Measurements from ENCODE around the gene ADH1B. TPM values are rescaled to one million over a fixed set of nuclear protein-coding genes. Genes with fewer than 3 reads are reported as not detected.

Gene ADH1B
- polyA plus RNA-seq, 2 of the 4 experiments (the other 2 are of a cell fraction) = not detected

DNA sequence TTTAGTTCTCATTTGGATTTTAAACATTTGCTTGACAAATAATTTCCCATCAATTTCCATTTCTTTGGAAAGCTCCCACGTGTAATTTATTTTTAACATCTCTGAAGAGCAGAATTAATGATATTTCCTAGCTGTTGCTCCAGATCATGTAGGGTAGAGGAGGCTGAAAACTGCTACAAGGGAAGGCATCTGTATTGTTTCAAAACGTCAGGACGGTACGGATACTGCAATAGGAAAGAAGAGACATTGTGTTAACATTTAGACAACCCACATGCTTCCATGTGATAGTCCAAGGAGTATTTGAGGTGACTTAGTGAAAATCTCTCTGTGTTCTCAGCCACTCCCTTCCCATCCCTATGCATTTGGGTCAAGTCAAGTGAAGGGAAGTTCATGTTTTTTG lies 15.4 kb upstream of the ADH1B start:
- no peak for DNase-seq (ENCODE audit: low read depth in 1 of 2, low spot score in 1 of 2)
- no peak for ATAC-seq
- H3K27ac ChIP-seq = no peak overlapping the region
- H3K9me3 ChIP-seq = no peaks in the 10 kb centered on the region
- H3K4me1 ChIP-seq = no peaks in the 10 kb centered on the region
- WGBS (ENCODE audit: missing lambda C conversion rate) = 53% methylated on average over 4 of the region's 4 CpGs
- H3K4me2 ChIP-seq = no peak overlapping the region
- ChIA-PET CTCF (no interaction called here), POLR2A (no interaction called here)
- H3K4me3 ChIP-seq = no peak overlapping the region
- TF ChIP-seq KDM1A (IDR thresholded peaks at IDR 0.05; ENCODE audit: low read depth) (no peak), CBX2 (IDR thresholded peaks at IDR 0.05; ENCODE audit: borderline replicate concordance, low read depth) (no peak), NR3C1 (IDR thresholded peaks at IDR 0.05) (no peak), RFX5 (IDR thresholded peaks at IDR 0.05) (no peak), BHLHE40 (IDR thresholded peaks at IDR 0.05; ENCODE audit: low read depth, low read length) (no peak), ZNF302 (CRISPR knock-in tag; IDR thresholded peaks at IDR 0.05) (no peak), POLR2A (IDR thresholded peaks at IDR 0.05; ENCODE audit: low read length) (no peak), NPAS2 (CRISPR knock-in tag; IDR thresholded peaks at IDR 0.05; ENCODE audit: borderline replicate concordance) (no peak)
- TF ChIP-seq, protein P1, sequence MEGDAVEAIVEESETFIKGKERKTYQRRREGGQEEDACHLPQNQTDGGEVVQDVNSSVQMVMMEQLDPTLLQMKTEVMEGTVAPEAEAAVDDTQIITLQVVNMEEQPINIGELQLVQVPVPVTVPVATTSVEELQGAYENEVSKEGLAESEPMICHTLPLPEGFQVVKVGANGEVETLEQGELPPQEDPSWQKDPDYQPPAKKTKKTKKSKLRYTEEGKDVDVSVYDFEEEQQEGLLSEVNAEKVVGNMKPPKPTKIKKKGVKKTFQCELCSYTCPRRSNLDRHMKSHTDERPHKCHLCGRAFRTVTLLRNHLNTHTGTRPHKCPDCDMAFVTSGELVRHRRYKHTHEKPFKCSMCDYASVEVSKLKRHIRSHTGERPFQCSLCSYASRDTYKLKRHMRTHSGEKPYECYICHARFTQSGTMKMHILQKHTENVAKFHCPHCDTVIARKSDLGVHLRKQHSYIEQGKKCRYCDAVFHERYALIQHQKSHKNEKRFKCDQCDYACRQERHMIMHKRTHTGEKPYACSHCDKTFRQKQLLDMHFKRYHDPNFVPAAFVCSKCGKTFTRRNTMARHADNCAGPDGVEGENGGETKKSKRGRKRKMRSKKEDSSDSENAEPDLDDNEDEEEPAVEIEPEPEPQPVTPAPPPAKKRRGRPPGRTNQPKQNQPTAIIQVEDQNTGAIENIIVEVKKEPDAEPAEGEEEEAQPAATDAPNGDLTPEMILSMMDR (IDR thresholded peaks at IDR 0.05) = no peak
- FAIRE-seq = no peak

DNA sequence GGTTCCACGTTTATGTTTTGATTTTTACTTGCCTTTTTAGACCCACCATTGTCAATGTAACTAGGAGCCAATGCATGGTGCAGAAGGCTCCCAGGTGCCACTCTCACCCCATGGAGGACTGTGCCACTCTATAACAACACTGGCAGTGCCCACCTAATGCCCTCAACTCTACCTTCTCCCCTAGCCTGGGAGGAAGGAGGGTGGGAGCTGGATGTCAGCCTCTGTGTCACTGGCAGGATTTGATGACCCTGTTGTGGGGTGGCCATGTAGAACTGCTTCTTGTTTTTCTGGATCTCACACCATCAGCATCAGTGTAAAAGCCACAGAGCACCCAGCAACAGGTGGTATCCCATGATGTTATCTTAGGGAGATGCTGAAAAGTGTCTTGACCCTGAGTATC lies 13.7 kb upstream of the ADH1B start:
- H3K9me3 ChIP-seq = no peaks in the 10 kb centered on the region
- TF ChIP-seq RCOR1 (IDR thresholded peaks at IDR 0.05; ENCODE audit: low read depth, low read length) (no peak), ZNF302 (CRISPR knock-in tag; IDR thresholded peaks at IDR 0.05) (no peak), KDM1A (IDR thresholded peaks at IDR 0.05; ENCODE audit: low read depth) (no peak), CHD4 (IDR thresholded peaks at IDR 0.05; ENCODE audit: borderline replicate concordance) (no peak)
- H3K4me1 ChIP-seq = no peaks in the 10 kb centered on the region
- DNase-seq (ENCODE audit: low read depth in 1 of 2, low spot score in 1 of 2) (no peak), FAIRE-seq (no peak), ATAC-seq (no peak)
- H3K4me2 ChIP-seq = no peak overlapping the region
- ChIA-PET POLR2A (no interaction called here), CTCF (no interaction called here)
- no peak overlapping the region for H3K4me3 ChIP-seq
- WGBS (ENCODE audit: missing lambda C conversion rate) = 0% methylated on average over 1 of the region's 1 CpG
- H3K27ac ChIP-seq = no peak overlapping the region

DNA sequence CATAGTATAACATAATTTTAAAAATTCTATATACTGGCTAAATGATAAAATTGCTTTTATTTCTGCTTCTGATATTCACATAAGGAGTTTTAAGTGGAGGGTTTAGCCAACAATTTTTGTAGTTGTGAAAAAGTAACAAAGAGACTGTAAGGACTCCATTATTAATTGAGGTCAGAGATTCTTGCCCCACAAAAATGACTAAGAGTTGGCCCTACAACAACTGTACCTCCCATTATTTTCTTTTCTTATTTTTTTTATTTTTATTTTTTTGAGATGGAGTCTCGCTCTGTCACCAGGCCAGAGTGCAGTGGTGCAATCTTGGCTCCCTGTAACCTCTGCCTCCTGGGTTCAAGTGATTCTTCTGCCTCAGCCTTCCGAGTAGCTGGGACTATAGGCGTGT lies 9.4 kb upstream of the ADH1B start:
- FAIRE-seq (no peak), DNase-seq (ENCODE audit: low read depth in 1 of 2, low spot score in 1 of 2) (no peak), ATAC-seq (no peak)
- 71% methylated on average over 3 of the region's 3 CpGs for WGBS (ENCODE audit: missing lambda C conversion rate)
- ChIA-PET POLR2A (no interaction called here), CTCF (no interaction called here)
- no peaks in the 10 kb centered on the region for H3K4me1 ChIP-seq
- no peak overlapping the region for H3K4me2 ChIP-seq
- H3K27ac ChIP-seq = no peak overlapping the region
- TF ChIP-seq MYC (IDR thresholded peaks at IDR 0.05; ENCODE audit: borderline replicate concordance, low read length) (no peak), RCOR1 (IDR thresholded peaks at IDR 0.05; ENCODE audit: low read depth, low read length) (no peak), JUN (IDR thresholded peaks at IDR 0.05) (no peak), ZC3H11A (IDR thresholded peaks at IDR 0.05) (no peak)
- no peak overlapping the region for H3K4me3 ChIP-seq
- no peaks in the 10 kb centered on the region for H3K9me3 ChIP-seq

DNA sequence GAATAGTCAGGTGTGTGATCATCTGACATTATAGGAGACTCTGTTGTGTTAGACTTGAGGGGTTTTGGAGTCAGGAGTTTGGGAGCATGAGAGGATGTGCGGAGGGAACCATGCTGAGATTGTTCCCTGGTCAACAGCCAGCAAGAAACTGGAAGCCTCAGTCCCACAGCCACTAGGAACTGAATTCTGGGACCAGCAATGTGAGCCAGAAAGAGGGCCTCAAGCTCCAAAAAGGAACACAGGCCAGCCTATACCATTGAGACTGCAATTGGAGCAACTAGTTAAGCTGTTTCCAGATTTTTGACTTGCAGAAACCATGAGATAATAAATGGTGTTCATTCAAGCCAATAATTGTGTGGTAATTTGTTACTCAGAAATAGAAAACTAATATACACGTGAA lies 8.7 kb upstream of the ADH1B start:
- Histone ChIP-seq H3K4me2 (no peak overlapping the region), H3K4me3 (no peak overlapping the region), H3K4me1 (no peaks in the 10 kb centered on the region), H3K9me3 (no peaks in the 10 kb centered on the region), H3K27ac (no peak overlapping the region)
- no peak for TF ChIP-seq NFE2L2 (conservative IDR thresholded peaks at IDR 0.05; ENCODE audit: low read length)
- TF ChIP-seq, protein P2, sequence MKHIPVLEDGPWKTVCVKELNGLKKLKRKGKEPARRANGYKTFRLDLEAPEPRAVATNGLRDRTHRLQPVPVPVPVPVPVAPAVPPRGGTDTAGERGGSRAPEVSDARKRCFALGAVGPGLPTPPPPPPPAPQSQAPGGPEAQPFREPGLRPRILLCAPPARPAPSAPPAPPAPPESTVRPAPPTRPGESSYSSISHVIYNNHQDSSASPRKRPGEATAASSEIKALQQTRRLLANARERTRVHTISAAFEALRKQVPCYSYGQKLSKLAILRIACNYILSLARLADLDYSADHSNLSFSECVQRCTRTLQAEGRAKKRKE (CRISPR knock-in tag; IDR thresholded peaks at IDR 0.05; ENCODE audit: low read depth) = no peak
- no peak for TF ChIP-seq FOXS1 (CRISPR knock-in tag; IDR thresholded peaks at IDR 0.05)
- TF ChIP-seq ZFP36 (IDR thresholded peaks at IDR 0.05; ENCODE audit: borderline replicate concordance, partially characterized antibody) = no peak
- no peak for TF ChIP-seq RCOR1 (IDR thresholded peaks at IDR 0.05; ENCODE audit: low read depth, low read length)
- no peak for TF ChIP-seq BHLHE40 (IDR thresholded peaks at IDR 0.05; ENCODE audit: low read depth, low read length)
- no peak for TF ChIP-seq MAFK (IDR thresholded peaks at IDR 0.05; ENCODE audit: partially characterized antibody)
- no peak for TF ChIP-seq ESRRA (IDR thresholded peaks at IDR 0.05; ENCODE audit: borderline replicate concordance, low read length)
- TF ChIP-seq NR3C1 (IDR thresholded peaks at IDR 0.05) = no peak
- TF ChIP-seq, protein P3, sequence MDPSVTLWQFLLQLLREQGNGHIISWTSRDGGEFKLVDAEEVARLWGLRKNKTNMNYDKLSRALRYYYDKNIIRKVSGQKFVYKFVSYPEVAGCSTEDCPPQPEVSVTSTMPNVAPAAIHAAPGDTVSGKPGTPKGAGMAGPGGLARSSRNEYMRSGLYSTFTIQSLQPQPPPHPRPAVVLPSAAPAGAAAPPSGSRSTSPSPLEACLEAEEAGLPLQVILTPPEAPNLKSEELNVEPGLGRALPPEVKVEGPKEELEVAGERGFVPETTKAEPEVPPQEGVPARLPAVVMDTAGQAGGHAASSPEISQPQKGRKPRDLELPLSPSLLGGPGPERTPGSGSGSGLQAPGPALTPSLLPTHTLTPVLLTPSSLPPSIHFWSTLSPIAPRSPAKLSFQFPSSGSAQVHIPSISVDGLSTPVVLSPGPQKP (IDR thresholded peaks at IDR 0.05; ENCODE audit: low read depth, low read length) = no peak
- no peak for TF ChIP-seq KDM5A (IDR thresholded peaks at IDR 0.05)
- TF ChIP-seq RAD21 (conservative IDR thresholded peaks at IDR 0.05 in 1 of 2, IDR thresholded peaks at IDR 0.05 in 1 of 2) = no peak
- TF ChIP-seq MYC (IDR thresholded peaks at IDR 0.05; ENCODE audit: borderline replicate concordance, low read length) = no peak
- POLR2A ChIA-PET = no interaction called here
- ATAC-seq (no peak), DNase-seq (ENCODE audit: low read depth in 1 of 2, low spot score in 1 of 2) (no peak), FAIRE-seq (no peak)
- CTCF ChIA-PET = no interaction called here
- 12% methylated on average over 2 of the region's 2 CpGs for WGBS (ENCODE audit: missing lambda C conversion rate)

Data from A549 (cell line).